ENCODE results near the gene LYPD6. TPM values are rescaled to one million over a fixed set of nuclear protein-coding genes. Genes with fewer than 3 reads are reported as not detected.
"Not testable (repeated sequence)": the region's sequence is repeated elsewhere in the genome, so short reads cannot be mapped to it uniquely, and the experiment has no call there.

The LYPD6 gene
- total and polyA plus RNA-seq, 2 donors (not counting 1 experiment from before 2014, with no cell fraction given) = not detected

DNA sequence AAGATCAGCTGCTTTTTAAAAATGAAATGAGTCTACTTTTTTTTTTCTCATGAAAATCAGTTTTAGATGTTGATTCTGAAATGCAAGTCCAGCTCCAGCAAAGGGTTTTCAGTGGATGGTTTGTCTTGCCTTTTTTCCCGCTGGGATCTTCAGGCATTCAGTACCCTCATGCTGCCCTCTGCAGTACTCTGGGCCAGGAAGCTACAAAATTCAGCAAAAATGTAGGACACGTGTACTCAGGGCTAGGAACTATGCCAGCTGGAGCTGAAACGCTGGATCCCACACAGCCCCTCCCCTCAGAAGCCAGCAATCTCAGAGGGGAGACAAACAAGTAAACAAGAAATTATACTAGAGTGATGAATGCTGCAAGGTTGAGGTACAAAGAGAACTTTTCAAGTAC is 159.9 kb downstream of the LYPD6 start:
- intact Hi-C loops (cut with micrococcal nuclease) = no loop called here
- H3K79me2 ChIP-seq (ENCODE audit: control insufficient read depth, insufficient read depth, low read length) = no peaks in the 10 kb centered on the region
- no peak overlapping the region for H3K9ac ChIP-seq (ENCODE audit: low read length)
- H3K27ac ChIP-seq (ENCODE audit: low read length in 2 of 2) = no peak overlapping the region
- no peaks in the 10 kb centered on the region for H3K36me3 ChIP-seq (replicated peaks in 1 of 2; ENCODE audit: control extremely low read depth in 1 of 2, control insufficient read depth in 1 of 2, extremely low read depth in 1 of 2, insufficient read depth in 2 of 2, low read length in 1 of 2)
- ChIA-PET POLR2A (no interaction called here), CTCF (no interaction called here)
- H3K4me1 Mint-ChIP-seq = no peaks in the 10 kb centered on the region
- H2AFZ ChIP-seq (ENCODE audit: insufficient read depth, low read depth, low read length, poor library complexity, severe bottlenecking) = no peak overlapping the region
- ATAC-seq (ENCODE audit: low read depth) = no peak
- no peak overlapping the region for H3K4me2 ChIP-seq (replicated peaks; ENCODE audit: low read depth, low read length, poor library complexity, severe bottlenecking)
- no peak for TF ChIP-seq CTCF (IDR thresholded peaks at IDR 0.05)
- TF ChIP-seq EZH2 (IDR thresholded peaks at IDR 0.05; ENCODE audit: borderline replicate concordance, insufficient read depth, low read depth, low read length, poor library complexity, severe bottlenecking) = no peak
- no peaks in the 10 kb centered on the region for H3K27me3 ChIP-seq (replicated peaks in 1 of 4; ENCODE audit: control extremely low read depth in 1 of 4, control insufficient read depth in 3 of 4, insufficient read depth in 4 of 4, low read length in 3 of 4)
- H3K4me3 Mint-ChIP-seq = no peak overlapping the region
- H3K27ac Mint-ChIP-seq = no peak overlapping the region
- H4K20me1 ChIP-seq (ENCODE audit: control insufficient read depth, insufficient read depth, low read length, poor library complexity, severe bottlenecking) = no peaks in the 10 kb centered on the region
- WGBS (ENCODE audit: insufficient coverage) = 88% methylated on average over 1 of the region's 3 CpGs
- no peaks in the 10 kb centered on the region for H3K9me3 ChIP-seq (ENCODE audit: control extremely low read depth in 1 of 3, control insufficient read depth in 2 of 3, insufficient read depth in 1 of 3, low read length in 2 of 3)
- no peak overlapping the region for H3K4me3 ChIP-seq (ENCODE audit: control extremely low read depth in 1 of 5, extremely low read depth in 1 of 5, insufficient read depth in 1 of 5, low read depth in 2 of 5, low read length in 4 of 5)
- no peak for DNase-seq
- H3K9me3 Mint-ChIP-seq (ENCODE audit: insufficient read depth) = no peaks in the 10 kb centered on the region
- no peaks in the 10 kb centered on the region for H3K4me1 ChIP-seq (ENCODE audit: control insufficient read depth in 2 of 2, insufficient read depth in 2 of 2, low read length in 2 of 2)
- peaks cover 13% of the 10 kb centered on the region for H3K27me3 Mint-ChIP-seq

- no peak for DNase-seq
Observed at GRCh38 chr2:149492923-149493322, 162.5 kb downstream of the LYPD6 start.

GRCh38 chr2:149499204-149499603 is 168.8 kb downstream of the LYPD6 start:
- intact Hi-C loops (cut with micrococcal nuclease) = not testable (repeated sequence)
- H3K9me3 ChIP-seq (ENCODE audit: control extremely low read depth in 1 of 3, control insufficient read depth in 2 of 3, insufficient read depth in 1 of 3, low read length in 2 of 3) = peaks cover 0 to 11% (median 0%) of the 10 kb centered on the region in 3 donors

More at GRCh38 chr2:149492923-149493322, 162.5 kb downstream of the LYPD6 start:
- H3K9me3 Mint-ChIP-seq (ENCODE audit: insufficient read depth) = peaks cover 6% of the 10 kb centered on the region
- Histone ChIP-seq H4K20me1 (ENCODE audit: control insufficient read depth, insufficient read depth, low read length, poor library complexity, severe bottlenecking) (no peaks in the 10 kb centered on the region), H3K4me3 (ENCODE audit: control extremely low read depth in 1 of 5, extremely low read depth in 1 of 5, insufficient read depth in 1 of 5, low read depth in 2 of 5, low read length in 4 of 5) (no peak overlapping the region), H3K79me2 (ENCODE audit: control insufficient read depth, insufficient read depth, low read length) (no peaks in the 10 kb centered on the region), H3K27me3 (replicated peaks in 1 of 4; ENCODE audit: control extremely low read depth in 1 of 4, control insufficient read depth in 3 of 4, insufficient read depth in 4 of 4, low read length in 3 of 4) (no peaks in the 10 kb centered on the region), H2AFZ (ENCODE audit: insufficient read depth, low read depth, low read length, poor library complexity, severe bottlenecking) (no peak overlapping the region), H3K36me3 (replicated peaks in 1 of 2; ENCODE audit: control extremely low read depth in 1 of 2, control insufficient read depth in 1 of 2, extremely low read depth in 1 of 2, insufficient read depth in 2 of 2, low read length in 1 of 2) (no peaks in the 10 kb centered on the region), H3K4me2 (replicated peaks; ENCODE audit: low read depth, low read length, poor library complexity, severe bottlenecking) (no peak overlapping the region), H3K27ac (ENCODE audit: low read length in 2 of 2) (no peak overlapping the region), H3K9me3 (ENCODE audit: control extremely low read depth in 1 of 3, control insufficient read depth in 2 of 3, insufficient read depth in 1 of 3, low read length in 2 of 3) (no peaks in the 10 kb centered on the region), H3K9ac (ENCODE audit: low read length) (no peak overlapping the region), H3K4me1 (ENCODE audit: control insufficient read depth in 2 of 2, insufficient read depth in 2 of 2, low read length in 2 of 2) (no peaks in the 10 kb centered on the region)
- no peak overlapping the region for H3K27ac Mint-ChIP-seq
- H3K27me3 Mint-ChIP-seq = peaks cover 6% of the 10 kb centered on the region
- ATAC-seq (ENCODE audit: low read depth) = no peak
- H3K4me3 Mint-ChIP-seq = no peak overlapping the region
- CTCF ChIA-PET = no interaction called here
- intact Hi-C loops (cut with micrococcal nuclease) = no loop called here
- TF ChIP-seq CTCF (IDR thresholded peaks at IDR 0.05) (no peak), EZH2 (IDR thresholded peaks at IDR 0.05; ENCODE audit: borderline replicate concordance, insufficient read depth, low read depth, low read length, poor library complexity, severe bottlenecking) (no peak)
- H3K4me1 Mint-ChIP-seq = no peaks in the 10 kb centered on the region
- POLR2A ChIA-PET = no interaction called here
- 91% methylated on average over 4 of the region's 5 CpGs for WGBS (ENCODE audit: insufficient coverage)

More at GRCh38 chr2:149499204-149499603, 168.8 kb downstream of the LYPD6 start:
- DNase-seq; H3K27ac Mint-ChIP-seq; H3K36me3 ChIP-seq (replicated peaks in 1 of 2; ENCODE audit: control extremely low read depth in 1 of 2, control insufficient read depth in 1 of 2, extremely low read depth in 1 of 2, insufficient read depth in 2 of 2, low read length in 1 of 2); H3K27ac ChIP-seq (ENCODE audit: low read length in 2 of 2); H3K27me3 Mint-ChIP-seq; H3K4me1 Mint-ChIP-seq; H2AFZ ChIP-seq (ENCODE audit: insufficient read depth, low read depth, low read length, poor library complexity, severe bottlenecking); ATAC-seq (ENCODE audit: low read depth); H4K20me1 ChIP-seq (ENCODE audit: control insufficient read depth, insufficient read depth, low read length, poor library complexity, severe bottlenecking); H3K4me2 ChIP-seq (replicated peaks; ENCODE audit: low read depth, low read length, poor library complexity, severe bottlenecking); CTCF ChIA-PET; H3K4me3 Mint-ChIP-seq; H3K27me3 ChIP-seq (replicated peaks in 1 of 4; ENCODE audit: control extremely low read depth in 1 of 4, control insufficient read depth in 3 of 4, insufficient read depth in 4 of 4, low read length in 3 of 4); H3K9ac ChIP-seq (ENCODE audit: low read length); H3K4me1 ChIP-seq (ENCODE audit: control insufficient read depth in 2 of 2, insufficient read depth in 2 of 2, low read length in 2 of 2); H3K4me3 ChIP-seq (ENCODE audit: control extremely low read depth in 1 of 5, extremely low read depth in 1 of 5, insufficient read depth in 1 of 5, low read depth in 2 of 5, low read length in 4 of 5); H3K79me2 ChIP-seq (ENCODE audit: control insufficient read depth, insufficient read depth, low read length); POLR2A ChIA-PET: not testable (repeated sequence)
- peaks cover 11% of the 10 kb centered on the region for H3K9me3 Mint-ChIP-seq (ENCODE audit: insufficient read depth)
- 75% methylated on average over 1 of the region's 1 CpG for WGBS (ENCODE audit: insufficient coverage)
